Measurements from ENCODE around the gene KANK3. TPM values are rescaled to one million over a fixed set of nuclear protein-coding genes. Genes with fewer than 3 reads are reported as not detected.
"Not testable (repeated sequence)": the region's sequence is repeated elsewhere in the genome, so short reads cannot be mapped to it uniquely, and the experiment has no call there.

KANK3 gene
- total RNA-seq, 1 experiment from 2014 or later = 5.6 TPM

DNA sequence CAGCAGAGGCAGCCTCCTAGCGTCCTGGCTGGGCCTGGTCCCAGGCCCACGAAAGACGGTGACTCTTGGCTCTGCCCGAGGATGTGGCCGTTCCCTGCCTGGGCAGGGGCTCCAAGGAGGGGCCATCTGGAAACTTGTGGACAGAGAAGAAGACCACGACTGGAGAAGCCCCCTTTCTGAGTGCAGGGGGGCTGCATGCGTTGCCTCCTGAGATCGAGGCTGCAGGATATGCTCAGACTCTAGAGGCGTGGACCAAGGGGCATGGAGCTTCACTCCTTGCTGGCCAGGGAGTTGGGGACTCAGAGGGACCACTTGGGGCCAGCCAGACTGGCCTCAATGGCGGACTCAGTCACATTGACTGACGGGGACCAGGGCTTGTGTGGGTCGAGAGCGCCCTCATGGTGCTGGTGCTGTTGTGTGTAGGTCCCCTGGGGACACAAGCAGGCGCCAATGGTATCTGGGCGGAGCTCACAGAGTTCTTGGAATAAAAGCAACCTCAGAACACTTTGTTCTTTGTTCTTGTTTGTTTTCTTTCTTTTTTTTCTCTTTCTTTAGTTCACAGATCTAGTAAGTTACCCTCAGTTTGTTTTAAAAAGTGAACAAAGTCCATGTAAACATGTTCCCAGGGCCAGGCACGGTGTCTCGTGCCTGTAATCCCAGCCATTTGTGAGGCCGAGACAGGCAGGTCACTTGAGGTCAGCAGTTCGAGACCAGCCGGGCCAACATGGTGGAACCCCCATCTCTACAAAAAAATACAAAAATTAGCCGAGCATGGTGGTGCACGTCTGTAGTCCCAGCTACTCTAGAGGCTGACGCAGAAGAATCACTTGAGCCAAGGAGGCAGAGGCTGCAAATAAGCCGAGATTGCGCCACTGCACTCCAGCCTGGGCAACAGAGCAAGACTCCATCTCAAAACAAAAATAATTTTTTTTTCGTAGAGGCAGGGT lies 31.1 kb upstream of the KANK3 start:
- in situ Hi-C loops (cut with HindIII; ENCODE audit: low pct_unique_long_range_greater_than_20kb, low sequenced_read_pairs) = no loop called here
- no peak for DNase-seq (ENCODE audit: low read depth)

DNA sequence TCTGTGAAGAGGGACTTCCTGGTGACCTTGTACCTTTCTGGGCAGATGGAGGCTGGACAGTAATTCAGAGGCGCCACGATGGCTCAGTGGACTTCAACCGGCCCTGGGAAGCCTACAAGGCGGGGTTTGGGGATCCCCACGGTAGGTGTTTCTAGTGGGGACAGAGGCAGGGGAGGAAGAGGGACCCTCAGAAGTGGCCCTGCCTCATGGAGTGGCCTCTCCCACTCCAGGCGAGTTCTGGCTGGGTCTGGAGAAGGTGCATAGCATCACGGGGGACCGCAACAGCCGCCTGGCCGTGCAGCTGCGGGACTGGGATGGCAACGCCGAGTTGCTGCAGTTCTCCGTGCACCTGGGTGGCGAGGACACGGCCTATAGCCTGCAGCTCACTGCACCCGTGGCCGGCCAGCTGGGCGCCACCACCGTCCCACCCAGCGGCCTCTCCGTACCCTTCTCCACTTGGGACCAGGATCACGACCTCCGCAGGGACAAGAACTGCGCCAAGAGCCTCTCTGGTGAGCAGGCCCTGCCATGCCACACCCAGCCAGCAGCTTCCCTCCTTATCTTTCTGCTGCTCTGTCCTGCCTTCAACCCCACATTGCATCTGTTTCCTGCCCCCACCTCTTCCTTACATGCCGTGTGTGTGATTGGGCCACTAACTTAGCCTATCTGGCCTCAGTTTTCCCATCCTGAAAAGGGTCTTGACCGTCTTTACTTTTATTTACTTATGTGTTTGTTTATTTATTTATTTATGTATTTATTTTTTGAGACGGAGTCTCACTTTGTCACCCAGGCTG lies 28.1 kb upstream of the KANK3 start:
- no peak for DNase-seq (ENCODE audit: low read depth)
- in situ Hi-C loops (cut with HindIII; ENCODE audit: low pct_unique_long_range_greater_than_20kb, low sequenced_read_pairs) = no loop called here

DNA sequence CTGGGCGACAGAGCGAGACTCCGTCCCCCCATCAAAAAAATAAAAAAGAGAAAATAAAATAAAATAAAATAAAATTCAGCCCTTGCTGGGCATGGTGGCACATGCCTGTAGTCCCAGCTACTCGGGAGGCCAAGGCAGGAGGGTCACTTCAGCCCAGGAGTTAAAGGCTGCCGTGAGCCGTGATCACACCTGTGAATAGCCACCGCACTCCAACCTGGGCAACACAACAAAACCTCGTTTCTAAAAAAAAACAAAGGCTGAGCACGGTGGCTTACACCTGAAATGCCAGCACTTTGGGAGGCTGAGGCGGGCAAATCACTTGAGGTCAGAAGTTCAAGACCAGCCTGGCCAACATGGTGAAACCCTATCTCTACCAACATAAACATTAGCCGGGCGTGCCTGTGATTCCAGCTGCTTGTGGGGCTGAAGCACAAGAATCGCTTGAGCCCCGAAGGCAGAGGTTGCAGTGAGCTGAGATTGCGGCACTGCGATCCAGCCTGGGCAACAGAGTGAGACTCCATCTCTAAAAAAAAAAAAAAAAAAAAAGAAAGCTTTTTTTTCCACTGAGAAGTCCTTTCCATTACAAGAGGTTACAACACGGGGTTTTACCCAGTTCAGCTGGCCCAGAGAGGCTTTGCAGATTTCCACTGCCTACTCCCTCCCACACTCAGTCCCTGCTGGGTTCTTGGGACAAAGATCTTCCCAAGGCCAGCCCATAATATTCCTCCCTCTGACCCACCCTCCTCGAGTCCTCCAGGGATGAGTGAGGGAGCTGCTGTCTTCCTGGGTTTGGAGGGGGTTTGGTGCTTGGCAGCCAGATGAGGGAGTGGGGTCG lies 27.3 kb upstream of the KANK3 start:
- in situ Hi-C loops (cut with HindIII; ENCODE audit: low pct_unique_long_range_greater_than_20kb, low sequenced_read_pairs) = no loop called here
- no peak for DNase-seq (ENCODE audit: low read depth)

DNA sequence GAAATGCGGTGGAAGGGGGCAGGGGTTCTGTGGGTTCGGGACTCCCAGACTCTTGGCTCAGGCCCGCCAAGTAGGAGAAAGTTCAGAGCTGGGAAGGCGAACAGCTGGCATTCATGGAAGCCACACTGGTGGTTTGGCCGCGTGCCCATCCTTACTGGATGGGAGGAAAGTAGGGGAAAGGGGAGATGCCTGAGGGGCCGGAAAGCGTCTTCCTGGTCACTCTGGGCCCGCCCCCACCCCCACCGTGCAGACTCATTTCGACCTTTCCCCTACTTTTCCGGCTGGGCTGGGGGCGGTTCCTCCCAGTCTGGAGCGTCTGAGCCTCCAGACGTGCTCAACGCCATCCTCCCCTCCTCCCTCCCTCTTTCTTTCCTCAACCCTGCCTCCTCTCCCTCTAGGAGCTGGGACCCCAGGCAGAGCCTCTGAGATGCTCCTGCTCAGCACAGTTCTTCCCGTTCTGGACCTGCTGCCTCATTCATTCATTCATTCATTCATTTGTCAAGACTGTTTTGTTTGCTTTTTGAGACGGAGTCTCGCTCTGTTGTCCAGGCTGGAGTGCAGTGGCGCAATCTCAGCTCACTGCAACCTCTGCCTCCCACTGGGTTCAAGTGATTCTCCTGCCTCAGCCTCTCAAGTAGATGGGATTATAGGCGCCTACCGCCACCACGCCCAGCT lies 24.4 kb upstream of the KANK3 start:
- in situ Hi-C loops (cut with HindIII; ENCODE audit: low pct_unique_long_range_greater_than_20kb, low sequenced_read_pairs) = no loop called here
- DNase-seq (ENCODE audit: low read depth) = peak; percentile 93

DNA sequence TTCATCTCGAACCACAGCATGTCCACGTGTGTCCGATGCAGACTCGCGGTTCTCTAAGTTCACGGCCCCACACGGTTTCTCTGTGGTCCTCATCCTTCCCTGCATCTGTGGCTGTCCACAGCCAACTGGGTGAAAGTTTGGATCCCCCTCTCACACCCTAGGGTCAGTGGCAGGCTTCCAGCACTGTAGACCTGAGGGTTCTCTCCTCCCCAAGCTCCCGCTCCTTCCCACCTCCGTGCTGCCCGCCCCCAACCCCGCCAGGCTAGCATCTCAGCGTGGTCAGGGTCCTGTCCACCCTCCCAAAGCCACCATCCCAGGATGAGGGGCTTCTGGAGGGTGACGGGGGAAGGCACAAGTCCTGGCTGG lies 23.9 kb upstream of the KANK3 start:
- DNase-seq (ENCODE audit: low read depth) = no peak
- in situ Hi-C loops (cut with HindIII; ENCODE audit: low pct_unique_long_range_greater_than_20kb, low sequenced_read_pairs) = no loop called here

DNA sequence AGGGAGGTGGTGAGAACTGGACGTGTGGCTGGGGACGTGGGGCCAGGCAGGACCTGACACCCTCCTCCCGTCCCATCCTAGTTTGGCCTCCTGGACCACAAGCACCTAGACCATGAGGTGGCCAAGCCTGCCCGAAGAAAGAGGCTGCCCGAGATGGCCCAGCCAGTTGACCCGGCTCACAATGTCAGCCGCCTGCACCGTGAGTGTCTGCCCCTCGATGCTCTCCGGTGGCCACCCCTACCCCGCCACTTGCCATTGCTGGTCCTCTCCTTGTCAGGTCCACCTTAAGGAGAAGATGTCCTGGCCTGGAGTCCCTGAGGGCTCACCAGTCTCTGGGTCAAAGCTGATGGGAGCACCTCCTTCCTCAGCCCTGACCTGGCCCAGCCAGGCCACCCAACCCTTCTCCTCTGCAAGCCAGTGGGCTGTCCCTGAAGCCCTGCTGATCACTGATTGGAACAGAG lies 23.1 kb upstream of the KANK3 start:
- in situ Hi-C loops (cut with HindIII; ENCODE audit: low pct_unique_long_range_greater_than_20kb, low sequenced_read_pairs) = no loop called here
- DNase-seq (ENCODE audit: low read depth) = no peak

DNA sequence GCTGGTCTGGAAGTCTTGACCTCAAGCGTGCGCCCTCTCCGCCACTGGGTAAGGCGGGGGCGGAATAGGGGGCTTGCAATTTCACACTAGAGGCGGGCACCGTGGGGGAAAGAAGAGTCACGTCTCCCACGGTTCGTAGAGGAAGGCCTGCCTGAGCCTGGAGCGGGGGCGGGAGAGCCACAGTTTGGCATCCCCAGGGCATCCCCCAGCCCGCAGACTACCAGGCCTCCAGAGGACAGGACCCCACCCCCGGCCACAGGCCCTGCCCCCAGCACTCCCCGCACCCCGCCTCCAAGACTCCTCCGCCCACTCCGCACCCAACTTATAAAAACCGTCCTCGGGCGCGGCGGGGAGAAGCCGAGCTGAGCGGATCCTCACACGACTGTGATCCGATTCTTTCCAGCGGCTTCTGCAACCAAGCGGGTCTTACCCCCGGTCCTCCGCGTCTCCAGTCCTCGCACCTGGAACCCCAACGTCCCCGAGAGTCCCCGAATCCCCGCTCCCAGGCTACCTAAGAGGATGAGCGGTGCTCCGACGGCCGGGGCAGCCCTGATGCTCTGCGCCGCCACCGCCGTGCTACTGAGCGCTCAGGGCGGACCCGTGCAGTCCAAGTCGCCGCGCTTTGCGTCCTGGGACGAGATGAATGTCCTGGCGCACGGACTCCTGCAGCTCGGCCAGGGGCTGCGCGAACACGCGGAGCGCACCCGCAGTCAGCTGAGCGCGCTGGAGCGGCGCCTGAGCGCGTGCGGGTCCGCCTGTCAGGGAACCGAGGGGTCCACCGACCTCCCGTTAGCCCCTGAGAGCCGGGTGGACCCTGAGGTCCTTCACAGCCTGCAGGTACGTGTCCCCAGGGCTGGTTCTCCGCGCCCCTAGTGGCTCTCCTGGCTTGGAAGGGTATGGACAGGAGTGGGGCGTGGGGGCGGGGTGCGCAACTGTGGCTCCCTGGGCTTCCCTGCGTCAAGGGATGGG lies 21.0 kb upstream of the KANK3 start, which contains the start of gene ANGPTL4:
Gene ANGPTL4, plus strand, starts transcription at position 353 of the 969 bp plus-strand sequence. Its CDS starts 167 bp downstream, at position 520.
- in situ Hi-C loops (cut with HindIII; ENCODE audit: low pct_unique_long_range_greater_than_20kb, low sequenced_read_pairs) = no loop called here

DNA sequence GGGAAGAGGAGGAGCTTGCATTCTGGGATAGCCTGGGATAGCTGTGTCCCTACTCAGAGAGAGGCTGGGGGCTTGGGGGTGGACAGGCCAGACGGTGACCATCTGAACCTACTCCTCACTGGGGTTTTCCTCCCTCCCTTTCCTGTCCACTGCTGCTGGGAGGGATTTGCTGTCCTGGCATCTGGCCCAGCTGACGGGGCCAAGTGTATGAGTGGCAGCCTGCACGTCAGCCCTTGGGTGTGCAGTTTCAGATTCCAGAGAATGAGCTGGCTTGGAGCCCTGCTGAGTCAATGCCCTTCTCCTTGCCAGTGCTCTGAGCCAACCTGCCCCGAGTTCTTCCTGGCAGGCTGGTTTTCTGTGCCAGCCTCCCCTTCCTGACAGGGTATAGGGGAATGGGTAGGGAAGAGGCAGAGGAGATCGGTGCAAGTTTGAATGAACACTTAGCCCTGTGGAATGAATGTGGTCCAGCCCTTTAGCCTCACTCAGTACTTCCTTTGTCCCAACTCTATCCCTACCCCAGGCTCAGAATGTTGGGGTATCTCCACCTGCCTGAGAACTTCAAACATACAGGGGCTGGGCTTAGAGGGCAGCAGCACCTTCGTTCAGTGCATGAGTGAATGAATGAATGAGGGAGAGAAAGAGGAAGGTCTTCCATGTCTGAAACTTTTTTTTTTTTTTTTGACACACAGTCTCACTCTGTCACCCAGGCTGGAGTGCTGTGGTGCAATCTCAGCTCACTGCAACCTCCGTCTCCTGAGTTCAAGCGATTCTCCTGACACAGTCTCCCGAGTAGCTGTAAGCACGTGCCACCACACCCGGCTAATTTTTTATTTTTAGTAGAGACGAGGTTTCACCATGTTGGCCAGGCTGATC lies 19.1 kb upstream of the KANK3 start:
- peak; percentile 90 for DNase-seq (ENCODE audit: low read depth)
- in situ Hi-C loops (cut with HindIII; ENCODE audit: low pct_unique_long_range_greater_than_20kb, low sequenced_read_pairs) = no loop called here

More for the DNA sequence above, 21.0 kb upstream of the KANK3 start, which contains the start of gene ANGPTL4:
- DNase-seq (ENCODE audit: low read depth) = peak; percentile 78

DNA sequence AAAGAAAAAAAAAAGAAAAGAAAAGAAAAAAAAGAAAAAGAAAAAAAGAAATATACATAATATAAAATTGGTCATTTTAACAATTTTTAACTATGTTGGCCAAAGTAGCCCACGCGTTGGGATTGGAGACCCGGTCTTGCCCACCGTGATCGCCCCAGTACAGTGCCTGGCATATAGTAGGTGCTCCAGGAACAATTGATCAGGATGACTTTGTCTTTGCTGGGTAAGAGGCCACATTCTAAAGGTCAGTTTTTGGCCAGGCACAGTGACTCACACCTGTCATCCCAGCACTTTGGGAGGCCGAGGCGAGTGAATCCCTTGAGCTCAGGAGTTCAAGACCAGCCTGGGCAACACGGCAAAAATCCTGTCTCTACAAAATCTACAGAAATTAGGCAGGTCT lies 17.1 kb upstream of the KANK3 start:
- in situ Hi-C loops (cut with HindIII; ENCODE audit: low pct_unique_long_range_greater_than_20kb, low sequenced_read_pairs) = no loop called here
- DNase-seq (ENCODE audit: low read depth) = no peak

DNA sequence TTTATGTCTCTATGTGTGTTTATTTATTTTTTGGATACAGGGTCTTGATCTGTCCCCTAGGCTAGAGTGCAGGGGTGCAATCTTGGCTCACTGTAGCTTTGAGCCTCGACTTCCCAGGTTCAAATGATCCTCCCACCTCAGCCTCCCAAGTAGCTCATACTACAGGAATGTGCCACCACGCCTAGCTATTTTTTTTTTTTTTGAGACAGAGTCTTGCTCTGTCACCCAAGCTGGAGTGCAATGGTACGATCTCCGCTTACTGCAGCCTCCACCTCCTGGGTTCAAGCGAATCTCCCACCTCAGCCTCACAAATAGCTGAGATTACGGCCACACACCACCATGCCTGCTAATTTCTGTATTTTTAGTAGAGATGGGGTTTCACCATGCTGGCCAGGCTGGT lies 15.9 kb upstream of the KANK3 start:
- in situ Hi-C loops (cut with HindIII; ENCODE audit: low pct_unique_long_range_greater_than_20kb, low sequenced_read_pairs) = no loop called here
- no peak for DNase-seq (ENCODE audit: low read depth)

DNA sequence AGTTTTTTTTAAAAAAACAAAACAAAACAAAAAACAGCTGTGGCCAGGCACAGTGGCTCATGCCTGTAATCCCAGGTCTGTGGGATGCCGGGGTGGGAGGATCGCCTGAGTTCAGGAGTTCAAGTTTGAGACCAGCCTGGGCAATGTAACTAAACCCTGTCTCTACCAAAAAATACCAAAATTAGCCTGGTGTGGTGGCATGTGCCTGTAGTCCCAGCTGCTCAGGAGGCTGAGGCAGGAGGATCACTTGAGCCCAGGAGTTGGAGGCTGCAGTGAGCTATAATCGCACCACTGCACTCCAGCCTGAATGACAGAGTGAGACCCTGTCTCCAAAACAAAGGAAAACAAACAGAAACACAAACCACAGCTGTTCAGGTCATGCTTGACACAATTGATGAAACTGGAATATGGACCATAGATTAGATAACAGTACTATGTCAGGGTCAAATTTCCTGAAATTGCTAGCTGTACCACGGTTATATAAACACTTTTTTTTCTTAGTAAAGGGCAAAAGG lies 14.0 kb upstream of the KANK3 start:
- in situ Hi-C loops (cut with HindIII; ENCODE audit: low pct_unique_long_range_greater_than_20kb, low sequenced_read_pairs) = no loop called here
- DNase-seq (ENCODE audit: low read depth) = no peak

DNA sequence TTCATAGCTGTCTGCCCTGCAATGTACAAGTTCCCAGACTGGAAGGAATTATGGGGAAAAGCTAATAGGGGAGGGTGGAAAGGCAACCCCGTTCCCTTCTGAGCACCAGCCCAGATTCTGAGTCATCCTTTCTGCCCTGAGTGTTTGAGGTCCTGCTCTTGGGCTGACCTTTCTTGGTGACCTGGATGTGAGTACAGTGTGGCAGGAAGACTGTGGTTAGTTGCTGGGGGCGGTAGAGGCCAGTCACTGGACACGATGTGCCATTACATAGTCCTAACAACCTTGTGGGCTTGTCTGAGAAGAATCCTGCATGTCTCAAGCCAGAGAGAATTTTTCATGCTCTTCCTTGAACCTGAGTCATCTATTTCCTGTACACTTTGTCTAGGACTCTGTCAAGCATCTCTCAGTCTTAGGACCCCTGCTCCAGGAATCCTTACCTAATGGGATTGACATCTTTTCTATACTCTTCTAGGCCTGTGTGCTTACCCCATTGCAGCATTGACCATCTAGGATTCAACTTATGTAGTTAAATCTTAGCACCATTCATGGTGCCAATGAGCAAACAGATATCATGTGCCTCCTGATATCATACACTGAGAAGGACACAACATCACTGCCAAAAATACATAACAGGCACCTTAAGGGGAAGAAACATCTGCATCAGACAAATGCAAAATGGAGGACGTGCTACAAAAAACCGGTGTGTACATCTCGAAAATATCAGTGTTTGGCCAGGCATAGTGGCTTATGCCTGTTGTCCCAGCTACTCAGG lies 12.8 kb upstream of the KANK3 start:
- in situ Hi-C loops (cut with HindIII; ENCODE audit: low pct_unique_long_range_greater_than_20kb, low sequenced_read_pairs) = no loop called here
- DNase-seq (ENCODE audit: low read depth) = peak; percentile 87

DNA sequence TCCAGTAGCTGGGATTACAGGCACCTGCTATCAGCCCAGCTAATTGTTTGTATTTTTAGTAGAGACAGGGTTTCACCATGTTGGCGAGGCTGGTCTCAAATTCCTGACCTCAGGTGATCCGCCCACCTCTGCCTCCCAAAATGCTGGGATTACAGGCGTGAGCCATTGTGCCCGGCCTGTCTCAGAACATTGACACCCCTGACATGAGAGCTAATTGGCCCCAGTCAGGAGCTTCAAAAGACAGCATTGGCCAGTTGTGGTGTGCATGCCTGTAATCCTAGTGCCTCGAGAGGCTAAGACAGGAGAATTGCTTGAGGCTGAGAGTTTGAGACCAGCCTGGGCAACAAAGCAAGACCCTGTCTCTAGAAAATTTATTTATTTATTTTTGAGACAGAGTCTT lies 9.8 kb upstream of the KANK3 start:
- in situ Hi-C loops (cut with HindIII; ENCODE audit: low pct_unique_long_range_greater_than_20kb, low sequenced_read_pairs) = not testable (repeated sequence)

DNA sequence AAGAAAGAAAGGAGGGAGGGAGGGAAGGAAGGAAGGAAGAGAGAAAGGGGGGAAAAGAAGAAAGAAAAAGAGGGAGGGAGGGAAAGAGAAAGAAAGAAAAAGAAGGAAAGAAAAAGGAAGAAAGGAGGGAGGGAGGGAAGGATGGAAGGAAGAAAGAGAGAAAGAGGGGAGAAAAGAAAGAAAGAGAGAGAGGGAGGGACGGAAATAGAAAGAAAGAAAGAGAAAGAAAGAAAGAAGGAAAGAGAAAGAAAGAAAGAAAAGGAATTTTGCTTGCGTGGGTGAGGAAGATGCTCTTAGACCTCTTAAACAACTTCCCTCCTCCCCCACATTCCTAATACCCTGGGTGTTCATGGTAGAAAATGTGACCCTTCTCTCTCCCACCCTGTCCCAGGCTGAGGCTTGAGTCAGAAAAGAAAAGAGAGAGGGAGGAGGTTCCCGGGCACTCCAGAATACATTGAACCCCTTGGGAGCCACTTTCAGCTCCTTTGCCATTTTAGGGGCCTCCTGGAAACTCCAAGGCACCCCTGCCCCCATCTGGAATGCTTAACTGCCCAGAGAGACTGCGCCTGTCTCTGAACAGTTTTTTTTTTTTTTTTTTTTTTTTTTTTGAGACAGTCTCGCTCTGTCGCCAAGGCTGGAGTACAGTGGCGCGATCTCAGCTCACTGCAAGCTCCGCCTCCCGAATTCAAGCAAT lies 9.2 kb upstream of the KANK3 start:
- DNase-seq (ENCODE audit: low read depth) = no peak
- in situ Hi-C loops (cut with HindIII; ENCODE audit: low pct_unique_long_range_greater_than_20kb, low sequenced_read_pairs) = no loop called here

More for the DNA sequence above, 9.8 kb upstream of the KANK3 start:
- not testable (repeated sequence) for DNase-seq (ENCODE audit: low read depth)

All from Caki2 (cell line).